ENCODE measurements around the gene RASA3.

Gene RASA3

GRCh38 chr13:113980489-113981064 lies 151.8 kb downstream of the RASA3 start:
- no peaks in the 10 kb centered on the region for H3F3A ChIP-seq (ENCODE audit: insufficient read depth, low read length)
- DNase-seq = no peak
- no peaks in the 10 kb centered on the region for H3K9me2 ChIP-seq (replicated peaks; ENCODE audit: insufficient read depth, low read length)
- no peak overlapping the region for H3K27ac ChIP-seq (ENCODE audit: low read length)
- no peak overlapping the region for H2AFZ ChIP-seq (ENCODE audit: low read length)
- H3K27me3 ChIP-seq (replicated peaks; ENCODE audit: insufficient read depth, low read length) = no peaks in the 10 kb centered on the region
- H3K4me1 ChIP-seq (ENCODE audit: low read length) = no peaks in the 10 kb centered on the region
- TF ChIP-seq EZH2phosphoT487 (IDR thresholded peaks at IDR 0.05; ENCODE audit: low read length) (no peak), CTCF (IDR thresholded peaks at IDR 0.05; ENCODE audit: low read length) (no peak), EZH2 (optimal IDR thresholded peaks at IDR 0.05; ENCODE audit: low read depth, low read length) (no peak)
- H3K4me3 ChIP-seq (ENCODE audit: low read length) = no peak overlapping the region
- no peak overlapping the region for H3K4me2 ChIP-seq (ENCODE audit: low read depth, low read length)
- H3K9ac ChIP-seq (ENCODE audit: low read length) = no peak overlapping the region
- no peaks in the 10 kb centered on the region for H3K9me3 ChIP-seq (replicated peaks; ENCODE audit: insufficient read depth, low read length)
- peaks cover 12% of the 10 kb centered on the region; the same call in 1 of the 2 replicates for H3K36me3 ChIP-seq (replicated peaks; ENCODE audit: insufficient read depth, low read length)
- H3K79me2 ChIP-seq (ENCODE audit: low read length) = 0 out of 2 replicates have a peak, but pooled peaks cover 2% of the 10 kb centered on the region
- H4K20me1 ChIP-seq (ENCODE audit: insufficient read depth, low read length) = no peaks in the 10 kb centered on the region

GRCh38 chr13:113979791-113980471 lies 152.5 kb downstream of the RASA3 start:
- DNase-seq = no peak
- no peak overlapping the region for H3K4me2 ChIP-seq (ENCODE audit: low read depth, low read length)
- 0 out of 2 replicates have a peak, but pooled peaks cover 2% of the 10 kb centered on the region for H3K79me2 ChIP-seq (ENCODE audit: low read length)
- no peak overlapping the region for H3K27ac ChIP-seq (ENCODE audit: low read length)
- no peaks in the 10 kb centered on the region for H3K4me1 ChIP-seq (ENCODE audit: low read length)
- no peak overlapping the region for H3K9ac ChIP-seq (ENCODE audit: low read length)
- no peak overlapping the region for H2AFZ ChIP-seq (ENCODE audit: low read length)
- TF ChIP-seq CTCF (IDR thresholded peaks at IDR 0.05; ENCODE audit: low read length) = no peak
- no peaks in the 10 kb centered on the region for H3K27me3 ChIP-seq (replicated peaks; ENCODE audit: insufficient read depth, low read length)
- no peaks in the 10 kb centered on the region for H3F3A ChIP-seq (ENCODE audit: insufficient read depth, low read length)
- H4K20me1 ChIP-seq (ENCODE audit: insufficient read depth, low read length) = no peaks in the 10 kb centered on the region
- H3K36me3 ChIP-seq (replicated peaks; ENCODE audit: insufficient read depth, low read length) = peaks cover 15% of the 10 kb centered on the region; the same call in 1 of the 2 replicates
- no peaks in the 10 kb centered on the region for H3K9me3 ChIP-seq (replicated peaks; ENCODE audit: insufficient read depth, low read length)
- H3K4me3 ChIP-seq (ENCODE audit: low read length) = no peak overlapping the region
- no peaks in the 10 kb centered on the region for H3K9me2 ChIP-seq (replicated peaks; ENCODE audit: insufficient read depth, low read length)

- no peak for DNase-seq
- no peaks in the 10 kb centered on the region for H3K9me2 ChIP-seq (replicated peaks; ENCODE audit: insufficient read depth, low read length)
Measured at GRCh38 chr13:113978741-113979481, 153.5 kb downstream of the RASA3 start.

More at GRCh38 chr13:113978741-113979481, 153.5 kb downstream of the RASA3 start:
- Histone ChIP-seq H3F3A (ENCODE audit: insufficient read depth, low read length) (no peaks in the 10 kb centered on the region), H4K20me1 (ENCODE audit: insufficient read depth, low read length) (no peaks in the 10 kb centered on the region), H3K27ac (ENCODE audit: low read length) (no peak overlapping the region), H3K9ac (ENCODE audit: low read length) (no peak overlapping the region), H3K36me3 (replicated peaks; ENCODE audit: insufficient read depth, low read length) (peaks cover 15% of the 10 kb centered on the region; the same call in 1 of the 2 replicates), H3K4me1 (ENCODE audit: low read length) (no peaks in the 10 kb centered on the region), H3K4me2 (ENCODE audit: low read depth, low read length) (no peak overlapping the region), H3K4me3 (ENCODE audit: low read length) (no peak overlapping the region), H2AFZ (ENCODE audit: low read length) (no peak overlapping the region), H3K79me2 (ENCODE audit: low read length) (0 out of 2 replicates have a peak, but pooled peaks cover 2% of the 10 kb centered on the region), H3K27me3 (replicated peaks; ENCODE audit: insufficient read depth, low read length) (no peaks in the 10 kb centered on the region), H3K9me3 (replicated peaks; ENCODE audit: insufficient read depth, low read length) (no peaks in the 10 kb centered on the region)
- TF ChIP-seq CTCF (IDR thresholded peaks at IDR 0.05; ENCODE audit: low read length) (no peak), EZH2phosphoT487 (IDR thresholded peaks at IDR 0.05; ENCODE audit: low read length) (no peak), EZH2 (optimal IDR thresholded peaks at IDR 0.05; ENCODE audit: low read depth, low read length) (no peak)

Data from MM.1S (cell line).